GM12891 (cell line): ENCODE data around the gene SMG7.

Experiments
- POLR2A ChIP-seq: IDR thresholded peaks from 2 replicates; pipeline ENCODE4 v1.6.1; 2011; ENCODE audit warnings: low read depth, low read length, control low read depth
- POLR2AphosphoS5 ChIP-seq: IDR thresholded peaks from 2 replicates; pipeline ENCODE4 v1.6.1; 2011; ENCODE audit warnings: low read depth, low read length, control low read depth
- SPI1 ChIP-seq: IDR thresholded peaks from 2 replicates; pipeline ENCODE4 v1.6.1; 2011; ENCODE audit warnings: low read depth, low read length, control low read depth
- TAF1 ChIP-seq: IDR thresholded peaks from 2 replicates; pipeline ENCODE4 v1.6.1; 2011; ENCODE audit warnings: low read depth, low read length, control low read depth

DNA sequence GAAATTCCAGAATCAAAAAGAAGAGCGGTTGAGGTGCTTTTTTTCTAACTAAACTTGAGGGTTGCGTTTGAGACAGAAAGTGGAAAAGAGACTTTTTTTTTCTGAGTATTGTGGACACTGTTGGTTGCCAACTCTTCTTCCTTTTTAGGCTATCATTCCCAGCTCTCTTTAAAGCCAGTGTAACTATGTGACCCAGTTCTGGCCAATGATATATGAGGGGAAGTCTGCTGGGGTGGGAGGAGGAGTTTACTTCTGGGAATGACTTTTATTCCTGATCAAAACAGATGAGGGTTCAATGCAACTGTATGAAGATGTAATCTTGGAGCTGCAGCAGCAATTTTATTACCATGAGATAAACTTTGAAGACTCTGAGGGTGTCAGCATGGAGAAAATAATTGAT is 36.8 kb upstream of the SMG7 start:
- TF ChIP-seq POLR2AphosphoS5 (no peak), SPI1 (no peak), POLR2A (no peak), TAF1 (no peak)
